ENCODE results near the gene KRT4. TPM values are rescaled to one million over a fixed set of nuclear protein-coding genes. Genes with fewer than 3 reads are reported as not detected.

KRT4 gene
- total RNA-seq, 2 donors from 2014 or later, result not detected

DNA sequence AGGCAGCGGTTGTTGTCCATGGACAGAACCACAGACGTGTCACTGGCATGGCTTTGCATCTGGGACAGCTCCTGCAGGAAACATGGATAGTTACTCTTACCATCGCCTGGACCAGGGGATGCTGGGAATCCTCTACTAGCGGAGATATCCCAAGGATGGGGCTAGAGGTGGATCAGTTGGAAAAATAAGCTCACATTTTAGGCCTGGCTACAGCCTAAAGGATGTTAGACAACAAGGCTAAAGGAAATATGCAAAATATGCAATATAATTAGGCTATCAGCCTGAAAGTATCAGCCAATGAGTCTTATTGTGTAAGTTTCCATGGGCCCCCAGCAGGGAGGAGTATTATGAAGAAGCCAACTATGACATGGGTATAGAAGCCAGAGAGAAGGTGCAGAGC lies 41.7 kb downstream of the KRT4 start:
- ATAC-seq (ENCODE audit: insufficient number of reproducible peaks, low FRiP score, low read depth) (no peak), DNase-seq (ENCODE audit: low spot score) (no peak)
- Histone ChIP-seq H3K36me3 (no peaks in the 10 kb centered on the region), H3K9me3 (no peaks in the 10 kb centered on the region), H3K4me1 (ENCODE audit: control insufficient read depth in 1 of 2, low read depth in 2 of 2) (no peaks in the 10 kb centered on the region), H3K27me3 (replicated peaks; ENCODE audit: insufficient read depth) (no peaks in the 10 kb centered on the region), H3K4me3 (no peak overlapping the region), H3K27ac (no peak overlapping the region)
- TF ChIP-seq, protein P1, sequence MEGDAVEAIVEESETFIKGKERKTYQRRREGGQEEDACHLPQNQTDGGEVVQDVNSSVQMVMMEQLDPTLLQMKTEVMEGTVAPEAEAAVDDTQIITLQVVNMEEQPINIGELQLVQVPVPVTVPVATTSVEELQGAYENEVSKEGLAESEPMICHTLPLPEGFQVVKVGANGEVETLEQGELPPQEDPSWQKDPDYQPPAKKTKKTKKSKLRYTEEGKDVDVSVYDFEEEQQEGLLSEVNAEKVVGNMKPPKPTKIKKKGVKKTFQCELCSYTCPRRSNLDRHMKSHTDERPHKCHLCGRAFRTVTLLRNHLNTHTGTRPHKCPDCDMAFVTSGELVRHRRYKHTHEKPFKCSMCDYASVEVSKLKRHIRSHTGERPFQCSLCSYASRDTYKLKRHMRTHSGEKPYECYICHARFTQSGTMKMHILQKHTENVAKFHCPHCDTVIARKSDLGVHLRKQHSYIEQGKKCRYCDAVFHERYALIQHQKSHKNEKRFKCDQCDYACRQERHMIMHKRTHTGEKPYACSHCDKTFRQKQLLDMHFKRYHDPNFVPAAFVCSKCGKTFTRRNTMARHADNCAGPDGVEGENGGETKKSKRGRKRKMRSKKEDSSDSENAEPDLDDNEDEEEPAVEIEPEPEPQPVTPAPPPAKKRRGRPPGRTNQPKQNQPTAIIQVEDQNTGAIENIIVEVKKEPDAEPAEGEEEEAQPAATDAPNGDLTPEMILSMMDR (IDR thresholded peaks at IDR 0.05), result no peak

DNA sequence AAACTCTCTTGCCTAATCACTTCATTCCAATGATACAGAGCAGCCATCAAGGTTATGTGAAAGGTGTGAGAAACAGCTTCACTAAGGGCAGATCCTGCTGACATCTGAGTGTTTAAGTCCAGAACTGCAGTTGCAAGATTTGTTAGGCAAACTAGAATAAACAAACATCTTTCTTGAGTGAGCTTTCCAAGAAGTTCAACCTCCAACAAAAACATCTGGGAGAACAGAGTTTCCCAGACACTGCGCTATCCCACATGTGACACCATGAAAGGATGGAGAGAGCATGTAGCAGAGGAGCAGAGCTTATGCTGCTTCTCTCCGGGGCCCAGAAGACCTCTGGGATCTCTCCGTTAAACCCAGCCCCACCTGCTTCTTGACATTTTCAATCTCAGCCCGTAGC lies 42.4 kb downstream of the KRT4 start:
- TF ChIP-seq, protein P1 (IDR thresholded peaks at IDR 0.05), result no peak
- H3K9me3 ChIP-seq, result no peaks in the 10 kb centered on the region
- H3K36me3 ChIP-seq, result no peaks in the 10 kb centered on the region
- H3K27ac ChIP-seq, result no peak overlapping the region
- DNase-seq (ENCODE audit: low spot score), result no peak
- no peak overlapping the region for H3K4me3 ChIP-seq
- H3K27me3 ChIP-seq (replicated peaks; ENCODE audit: insufficient read depth), result no peaks in the 10 kb centered on the region
- H3K4me1 ChIP-seq (ENCODE audit: control insufficient read depth in 1 of 2, low read depth in 2 of 2), result no peaks in the 10 kb centered on the region
- ATAC-seq (ENCODE audit: insufficient number of reproducible peaks, low FRiP score, low read depth), result no peak

DNA sequence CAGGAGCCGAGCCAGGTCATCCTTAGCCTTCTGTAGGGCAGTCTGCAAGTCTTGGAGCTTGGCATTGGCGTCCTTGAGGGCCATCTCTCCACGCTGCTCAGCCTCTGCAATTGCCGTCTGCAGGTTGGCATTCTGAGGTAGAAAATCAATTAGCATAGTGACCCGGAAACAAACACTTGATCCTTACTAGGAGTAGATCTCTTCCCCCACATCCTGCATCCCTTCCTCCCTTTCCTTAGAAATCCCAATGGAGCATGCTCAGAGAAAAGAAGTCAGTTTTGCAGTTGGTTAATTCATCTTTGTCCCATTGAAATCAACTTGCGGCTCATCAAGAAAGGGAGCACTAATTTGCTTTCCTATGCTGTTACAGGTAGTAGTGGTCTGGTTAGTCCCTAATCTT lies 42.8 kb downstream of the KRT4 start:
- DNase-seq (ENCODE audit: low spot score) (no peak), ATAC-seq (ENCODE audit: insufficient number of reproducible peaks, low FRiP score, low read depth) (no peak)
- no peak overlapping the region for H3K27ac ChIP-seq
- H3K4me1 ChIP-seq (ENCODE audit: control insufficient read depth in 1 of 2, low read depth in 2 of 2), result no peaks in the 10 kb centered on the region
- H3K4me3 ChIP-seq, result no peak overlapping the region
- no peaks in the 10 kb centered on the region for H3K27me3 ChIP-seq (replicated peaks; ENCODE audit: insufficient read depth)
- no peaks in the 10 kb centered on the region for H3K36me3 ChIP-seq
- H3K9me3 ChIP-seq, result no peaks in the 10 kb centered on the region
- TF ChIP-seq, protein P1 (IDR thresholded peaks at IDR 0.05), result no peak

DNA sequence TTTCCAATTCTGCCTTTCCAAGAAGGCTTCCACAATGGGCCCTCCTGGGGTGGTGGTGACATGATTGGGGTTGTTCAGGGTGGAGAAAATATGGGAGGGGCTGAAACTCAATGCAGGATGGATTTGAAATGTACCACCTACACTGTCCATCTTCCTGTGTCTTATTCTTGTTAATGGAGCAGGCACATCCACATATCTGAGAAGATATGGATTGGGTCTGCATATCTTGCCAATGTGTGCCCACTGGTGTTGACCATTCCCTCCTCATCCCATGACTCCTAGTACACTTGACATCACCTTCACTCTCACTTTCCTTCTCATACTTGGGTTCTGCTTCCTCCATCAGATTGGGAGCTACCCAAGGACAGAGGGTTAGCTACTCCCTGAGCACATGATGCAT lies 44.0 kb downstream of the KRT4 start:
- ATAC-seq (ENCODE audit: insufficient number of reproducible peaks, low FRiP score, low read depth) (no peak), DNase-seq (ENCODE audit: low spot score) (no peak)
- no peaks in the 10 kb centered on the region for H3K4me1 ChIP-seq (ENCODE audit: control insufficient read depth in 1 of 2, low read depth in 2 of 2)
- H3K4me3 ChIP-seq, result no peak overlapping the region
- no peaks in the 10 kb centered on the region for H3K27me3 ChIP-seq (replicated peaks; ENCODE audit: insufficient read depth)
- TF ChIP-seq, protein P1 (IDR thresholded peaks at IDR 0.05), result no peak
- H3K27ac ChIP-seq, result no peak overlapping the region
- H3K9me3 ChIP-seq, result no peaks in the 10 kb centered on the region
- no peaks in the 10 kb centered on the region for H3K36me3 ChIP-seq

DNA sequence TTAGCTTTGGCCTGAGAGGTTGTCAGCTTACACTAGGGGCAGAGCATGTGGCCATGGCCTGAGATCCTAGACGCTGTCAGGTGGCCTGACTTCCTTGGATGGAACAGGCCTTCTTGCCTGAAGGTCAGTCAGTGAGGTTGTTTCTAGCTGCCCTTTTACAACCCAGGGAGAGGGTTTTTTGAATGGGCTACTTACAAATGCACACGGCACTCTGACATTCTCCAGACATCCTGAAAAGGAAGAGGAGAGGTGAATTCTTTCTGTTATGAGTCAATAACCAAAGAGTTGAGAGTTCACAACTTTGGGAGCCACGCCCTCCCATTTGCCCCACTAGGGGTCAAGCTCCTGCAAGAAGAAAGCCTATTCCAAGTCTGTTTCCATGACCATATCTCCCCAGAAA lies 44.6 kb downstream of the KRT4 start:
- Histone ChIP-seq H3K4me3 (no peak overlapping the region), H3K36me3 (no peaks in the 10 kb centered on the region), H3K4me1 (ENCODE audit: control insufficient read depth in 1 of 2, low read depth in 2 of 2) (no peaks in the 10 kb centered on the region), H3K27ac (no peak overlapping the region), H3K9me3 (no peaks in the 10 kb centered on the region), H3K27me3 (replicated peaks; ENCODE audit: insufficient read depth) (no peaks in the 10 kb centered on the region)
- TF ChIP-seq, protein P1 (IDR thresholded peaks at IDR 0.05), result no peak
- ATAC-seq (ENCODE audit: insufficient number of reproducible peaks, low FRiP score, low read depth) (no peak), DNase-seq (ENCODE audit: low spot score) (no peak)

Data from thoracic aorta (tissue), 2 donors.